ENCODE measurements around the gene IQUB. TPM values are rescaled to one million over a fixed set of nuclear protein-coding genes. Genes with fewer than 3 reads are reported as not detected.
"Not testable (repeated sequence)": the region's sequence is repeated elsewhere in the genome, so short reads cannot be mapped to it uniquely, and the experiment has no call there.

The IQUB gene
- total and polyA plus RNA-seq, 4 donors = 1.4 to 7.8 (median 4.6) TPM

GRCh38 chr7:123552134-123552533 is 17.7 kb upstream of the IQUB start:
- not testable (repeated sequence) for H3K4me1 ChIP-seq (ENCODE audit: control insufficient read depth, insufficient read depth, low read length)

GRCh38 chr7:123548406-123548805 is 14.0 kb upstream of the IQUB start:
- Histone ChIP-seq H3K4me3 (ENCODE audit: low read depth, low read length) (no peak overlapping the region), H3K36me3 (ENCODE audit: control insufficient read depth, insufficient read depth, low read length) (peaks cover 5% of the 10 kb centered on the region), H3K9me3 (ENCODE audit: control insufficient read depth, insufficient read depth, low read length) (no peaks in the 10 kb centered on the region), H3K27ac (ENCODE audit: low read depth, low read length) (no peak overlapping the region), H3K27me3 (ENCODE audit: control insufficient read depth, insufficient read depth, low read length) (no peaks in the 10 kb centered on the region), H3K4me1 (ENCODE audit: control insufficient read depth, insufficient read depth, low read length) (no peaks in the 10 kb centered on the region)
- no CpG with 5 or more reads among the region's 1 CpG for WGBS (ENCODE audit: insufficient coverage)
- DNase-seq (ENCODE audit: low read depth in 4 of 6, low spot score in 6 of 6) = no peak

More at GRCh38 chr7:123552134-123552533, 17.7 kb upstream of the IQUB start:
- not testable (repeated sequence) for H3K4me3 ChIP-seq (ENCODE audit: low read depth, low read length); H3K9me3 ChIP-seq (ENCODE audit: control insufficient read depth, insufficient read depth, low read length); H3K27ac ChIP-seq (ENCODE audit: low read depth, low read length); H3K27me3 ChIP-seq (ENCODE audit: control insufficient read depth, insufficient read depth, low read length); DNase-seq (ENCODE audit: low read depth in 4 of 6, low spot score in 6 of 6); H3K36me3 ChIP-seq (ENCODE audit: control insufficient read depth, insufficient read depth, low read length)

GRCh38 chr7:123539871-123540270 is 5.5 kb upstream of the IQUB start:
- no CpG with 5 or more reads among the region's 1 CpG for WGBS (ENCODE audit: insufficient coverage)

GRCh38 chr7:123538897-123539296 is 4.5 kb upstream of the IQUB start:
- Histone ChIP-seq H3K9me3 (ENCODE audit: control insufficient read depth, insufficient read depth, low read length) (no peaks in the 10 kb centered on the region), H3K36me3 (ENCODE audit: control insufficient read depth, insufficient read depth, low read length) (no peaks in the 10 kb centered on the region), H3K27ac (ENCODE audit: low read depth, low read length) (no peak overlapping the region), H3K4me1 (ENCODE audit: control insufficient read depth, insufficient read depth, low read length) (peaks cover 4% of the 10 kb centered on the region), H3K4me3 (ENCODE audit: low read depth, low read length) (no peak overlapping the region), H3K27me3 (ENCODE audit: control insufficient read depth, insufficient read depth, low read length) (no peaks in the 10 kb centered on the region)
- WGBS (ENCODE audit: insufficient coverage) = no CpG with 5 or more reads among the region's 1 CpG
- DNase-seq (ENCODE audit: low read depth in 4 of 6, low spot score in 6 of 6) = no peak

More at GRCh38 chr7:123539871-123540270, 5.5 kb upstream of the IQUB start:
- no peak for DNase-seq (ENCODE audit: low read depth in 4 of 6, low spot score in 6 of 6)
- Histone ChIP-seq H3K27ac (ENCODE audit: low read depth, low read length) (no peak overlapping the region), H3K4me1 (ENCODE audit: control insufficient read depth, insufficient read depth, low read length) (no peaks in the 10 kb centered on the region), H3K36me3 (ENCODE audit: control insufficient read depth, insufficient read depth, low read length) (no peaks in the 10 kb centered on the region), H3K27me3 (ENCODE audit: control insufficient read depth, insufficient read depth, low read length) (no peaks in the 10 kb centered on the region), H3K4me3 (ENCODE audit: low read depth, low read length) (no peak overlapping the region), H3K9me3 (ENCODE audit: control insufficient read depth, insufficient read depth, low read length) (no peaks in the 10 kb centered on the region)

- H3K4me3 ChIP-seq (ENCODE audit: low read depth, low read length) = no peak overlapping the region
- H3K4me1 ChIP-seq (ENCODE audit: control insufficient read depth, insufficient read depth, low read length) = peaks cover 4% of the 10 kb centered on the region
- 89% methylated on average over 1 of the region's 7 CpGs for WGBS (ENCODE audit: insufficient coverage)
- no peak overlapping the region for H3K27ac ChIP-seq (ENCODE audit: low read depth, low read length)
- no peaks in the 10 kb centered on the region for H3K9me3 ChIP-seq (ENCODE audit: control insufficient read depth, insufficient read depth, low read length)
- no peak for DNase-seq (ENCODE audit: low read depth in 4 of 6, low spot score in 6 of 6)
- no peaks in the 10 kb centered on the region for H3K36me3 ChIP-seq (ENCODE audit: control insufficient read depth, insufficient read depth, low read length)
- H3K27me3 ChIP-seq (ENCODE audit: control insufficient read depth, insufficient read depth, low read length) = peaks cover 2% of the 10 kb centered on the region
These were observed 3.9 kb upstream of the IQUB start for GRCh38 chr7:123538189-123538714.

GRCh38 chr7:123537026-123537642 is 2.7 kb upstream of the IQUB start:
- DNase-seq (ENCODE audit: low read depth in 4 of 6, low spot score in 6 of 6) = peak in 2 of 6 donors; percentile 30 to 81
- no peaks in the 10 kb centered on the region for H3K36me3 ChIP-seq (ENCODE audit: control insufficient read depth, insufficient read depth, low read length)
- H3K4me1 ChIP-seq (ENCODE audit: control insufficient read depth, insufficient read depth, low read length) = peaks cover 4% of the 10 kb centered on the region
- H3K9me3 ChIP-seq (ENCODE audit: control insufficient read depth, insufficient read depth, low read length) = no peaks in the 10 kb centered on the region
- no peak overlapping the region for H3K4me3 ChIP-seq (ENCODE audit: low read depth, low read length)
- H3K27me3 ChIP-seq (ENCODE audit: control insufficient read depth, insufficient read depth, low read length) = peaks cover 2% of the 10 kb centered on the region
- no CpG with 5 or more reads among the region's 3 CpGs for WGBS (ENCODE audit: insufficient coverage)
- no peak overlapping the region for H3K27ac ChIP-seq (ENCODE audit: low read depth, low read length)

GRCh38 chr7:123535517-123535916 is 1.1 kb upstream of the IQUB start:
- DNase-seq (ENCODE audit: low read depth in 4 of 6, low spot score in 6 of 6) = no peak
- peak overlapping the region; percentile 71 for H3K4me3 ChIP-seq (ENCODE audit: low read depth, low read length)
- no peaks in the 10 kb centered on the region for H3K36me3 ChIP-seq (ENCODE audit: control insufficient read depth, insufficient read depth, low read length)
- H3K27me3 ChIP-seq (ENCODE audit: control insufficient read depth, insufficient read depth, low read length) = peaks cover 2% of the 10 kb centered on the region
- WGBS (ENCODE audit: insufficient coverage) = 95% methylated on average over 7 of the region's 12 CpGs
- no peaks in the 10 kb centered on the region for H3K9me3 ChIP-seq (ENCODE audit: control insufficient read depth, insufficient read depth, low read length)
- peak overlapping the region; percentile 92 for H3K27ac ChIP-seq (ENCODE audit: low read depth, low read length)
- H3K4me1 ChIP-seq (ENCODE audit: control insufficient read depth, insufficient read depth, low read length) = peaks cover 4% of the 10 kb centered on the region

- H3K27ac ChIP-seq (ENCODE audit: low read depth, low read length) = peak overlapping the region; percentile 88
These were observed 439 bp downstream of the IQUB start for GRCh38 chr7:123533929-123534382.

GRCh38 chr7:123533553-123533917 is 860 bp downstream of the IQUB start:
- H3K36me3 ChIP-seq (ENCODE audit: control insufficient read depth, insufficient read depth, low read length) = no peaks in the 10 kb centered on the region
- peaks cover 2% of the 10 kb centered on the region for H3K27me3 ChIP-seq (ENCODE audit: control insufficient read depth, insufficient read depth, low read length)
- H3K27ac ChIP-seq (ENCODE audit: low read depth, low read length) = peak overlapping the region; percentile 88
- WGBS (ENCODE audit: insufficient coverage) = no CpG with 5 or more reads among the region's 3 CpGs
- no peak for DNase-seq (ENCODE audit: low read depth in 4 of 6, low spot score in 6 of 6)
- peaks cover 4% of the 10 kb centered on the region for H3K4me1 ChIP-seq (ENCODE audit: control insufficient read depth, insufficient read depth, low read length)
- H3K9me3 ChIP-seq (ENCODE audit: control insufficient read depth, insufficient read depth, low read length) = no peaks in the 10 kb centered on the region
- H3K4me3 ChIP-seq (ENCODE audit: low read depth, low read length) = peak overlapping the region; percentile 71

More at GRCh38 chr7:123533929-123534382, 439 bp downstream of the IQUB start:
- H3K27me3 ChIP-seq (ENCODE audit: control insufficient read depth, insufficient read depth, low read length) = peaks cover 2% of the 10 kb centered on the region
- 4% methylated on average over 9 of the region's 9 CpGs for WGBS (ENCODE audit: insufficient coverage)
- peak overlapping the region; percentile 71 for H3K4me3 ChIP-seq (ENCODE audit: low read depth, low read length)
- H3K36me3 ChIP-seq (ENCODE audit: control insufficient read depth, insufficient read depth, low read length) = no peaks in the 10 kb centered on the region
- H3K9me3 ChIP-seq (ENCODE audit: control insufficient read depth, insufficient read depth, low read length) = no peaks in the 10 kb centered on the region
- H3K4me1 ChIP-seq (ENCODE audit: control insufficient read depth, insufficient read depth, low read length) = peaks cover 4% of the 10 kb centered on the region
- DNase-seq (ENCODE audit: low read depth in 4 of 6, low spot score in 6 of 6) = no peak

All from spinal cord (tissue), 10 donors.